Mucosa of descending colon (tissue), 3 donors: ENCODE results near the gene RARA. TPM values are rescaled to one million over a fixed set of nuclear protein-coding genes. Genes with fewer than 3 reads are reported as not detected.

Experiments
- ATAC-seq: fragments of 200-7000 bp; cut with Tn5 transposase; one replicate; pipeline ENCODE4 v1.9.1; 2020; ENCODE audit warnings: mild to moderate bottlenecking, moderate library complexity
- DNase-seq, 3 donors: peaks; one replicate each; pipeline ENCODE4 v3.0.0-alpha.2; 2020
- H3K36me3 ChIP-seq: fragments of 200-600 bp; one replicate; pipeline ENCODE4 v1.8.0; 2021; ENCODE audit warnings: low read depth, mild to moderate bottlenecking
- H3K4me1 ChIP-seq: fragments of 200-600 bp; one replicate; pipeline ENCODE4 v1.8.0; 2021; ENCODE audit warnings: low read depth, mild to moderate bottlenecking
- H3K4me3 ChIP-seq: fragments of 200-600 bp; one replicate; pipeline ENCODE4 v1.8.0; 2021; ENCODE audit warnings: mild to moderate bottlenecking
- H3K9me3 ChIP-seq: fragments of 200-600 bp; one replicate; pipeline ENCODE4 v1.8.0; 2021; ENCODE audit warnings: mild to moderate bottlenecking
- CTCF ChIP-seq: fragments of 200-600 bp; IDR thresholded peaks from one replicate; pipeline ENCODE4 v1.8.0; 2022; ENCODE audit warnings: antibody characterized with exemption, mild to moderate bottlenecking
- intact Hi-C, 2 donors: fragments of 100-400 bp; cut with DNase I in 1 of 2; cut with micrococcal nuclease in 1 of 2; formaldehyde crosslinking; loops; one replicate each; pipeline versions ENCODE4 v1.11.0 to v1.11.1; 2022; cut with DNase I, micrococcal nuclease
- total RNA-seq, 3 donors: library from RNA; stranded (reverse); fragmentation: NEBNext Ultra II Directional in 2 of 3; extraction: Animal tissue kit (Norgen Biotek cat#: 25700) in 2 of 3; gene quantifications; one replicate each; pipeline versions ENCODE4 v1.2.1 to v1.2.4, GENCODE V29; 2021 to 2023
- donor health status: DM: no; HTN: no; CAD: no; lungs with moderate emphysema.
- donor health status: DM: no; HTN: no; CAD: no.
- donor health status: DM: no; HTN: yes; CAD: no.

The RARA gene
- total RNA-seq, 3 donors from 2014 or later: 42.2 to 51.2 (median 49.6) TPM

GRCh38 chr17:40322358-40323315 lies 13.7 kb downstream of the RARA start:
- peak; percentile 38 for ATAC-seq
- peaks cover 57% of the 10 kb centered on the region for H3K4me1 ChIP-seq
- no peak for TF ChIP-seq CTCF
- no peaks in the 10 kb centered on the region for H3K36me3 ChIP-seq
- H3K4me3 ChIP-seq: no peak overlapping the region
- H3K9me3 ChIP-seq: no peaks in the 10 kb centered on the region
- intact Hi-C loops: no loop called here
- peak; percentile 69 to 87 (median 72) for DNase-seq

GRCh38 chr17:40323391-40324381 lies 14.7 kb downstream of the RARA start:
- intact Hi-C loops: no loop called here
- TF ChIP-seq CTCF: no peak
- peaks cover 62% of the 10 kb centered on the region for H3K4me1 ChIP-seq
- H3K9me3 ChIP-seq: no peaks in the 10 kb centered on the region
- DNase-seq: peak in 2 of 3 donors; percentile 44 to 68
- no peak overlapping the region for H3K4me3 ChIP-seq
- peak; percentile 5 for ATAC-seq
- no peaks in the 10 kb centered on the region for H3K36me3 ChIP-seq

- intact Hi-C loops: no loop called here
- Histone ChIP-seq H3K36me3 (no peaks in the 10 kb centered on the region), H3K4me3 (no peak overlapping the region), H3K4me1 (peaks cover 66% of the 10 kb centered on the region), H3K9me3 (no peaks in the 10 kb centered on the region)
- no peak for TF ChIP-seq CTCF
- ATAC-seq (no peak), DNase-seq (peak in 2 of 3 donors; percentile 33 to 48)
These were observed 16.4 kb downstream of the RARA start for GRCh38 chr17:40325156-40326013.

- intact Hi-C loops: no loop called here
- H3K9me3 ChIP-seq: no peaks in the 10 kb centered on the region
- peaks cover 70% of the 10 kb centered on the region for H3K4me1 ChIP-seq
- ATAC-seq (peak; percentile 17), DNase-seq (peak in 2 of 3 donors; percentile 46 to 69)
- no peaks in the 10 kb centered on the region for H3K36me3 ChIP-seq
- no peak for TF ChIP-seq CTCF
- H3K4me3 ChIP-seq: no peak overlapping the region
These were observed 17.2 kb downstream of the RARA start for GRCh38 chr17:40326014-40326831.
